GM21529 (cell line): ENCODE results near the gene FARP2.
"Not testable (repeated sequence)": the region's sequence is repeated elsewhere in the genome, so short reads cannot be mapped to it uniquely, and the experiment has no call there.

Experiments used
- ATAC-seq: cut with Tn5 transposase; IDR thresholded peaks from one replicate; pipeline ENCODE4 v1.9.1; 2021; ENCODE audit not compliant: unreplicated experiment

The FARP2 gene

DNA sequence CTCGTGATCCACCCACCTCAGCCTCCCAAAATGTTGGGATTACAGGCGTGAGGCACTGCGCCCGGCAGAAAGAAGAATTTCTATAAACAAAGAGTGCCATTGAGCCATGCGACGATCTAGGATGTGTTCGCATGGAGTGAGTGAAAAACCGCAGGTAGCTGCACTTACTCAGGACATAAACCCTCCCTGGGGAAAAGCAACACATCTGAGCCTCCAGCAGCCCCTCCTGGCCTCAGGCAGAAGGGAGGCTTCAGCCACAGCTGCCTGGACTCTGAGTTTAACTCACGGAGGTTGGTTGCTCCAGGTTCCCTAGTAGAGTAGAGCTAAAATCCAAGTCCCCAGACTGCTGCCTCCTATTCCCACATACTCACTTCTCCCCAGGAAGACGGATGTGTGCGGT is 163.6 kb downstream of the FARP2 start:
- no peak for ATAC-seq

- ATAC-seq: no peak
Measured at GRCh38 chr2:241522477-241522876, 166.4 kb downstream of the FARP2 start.

DNA sequence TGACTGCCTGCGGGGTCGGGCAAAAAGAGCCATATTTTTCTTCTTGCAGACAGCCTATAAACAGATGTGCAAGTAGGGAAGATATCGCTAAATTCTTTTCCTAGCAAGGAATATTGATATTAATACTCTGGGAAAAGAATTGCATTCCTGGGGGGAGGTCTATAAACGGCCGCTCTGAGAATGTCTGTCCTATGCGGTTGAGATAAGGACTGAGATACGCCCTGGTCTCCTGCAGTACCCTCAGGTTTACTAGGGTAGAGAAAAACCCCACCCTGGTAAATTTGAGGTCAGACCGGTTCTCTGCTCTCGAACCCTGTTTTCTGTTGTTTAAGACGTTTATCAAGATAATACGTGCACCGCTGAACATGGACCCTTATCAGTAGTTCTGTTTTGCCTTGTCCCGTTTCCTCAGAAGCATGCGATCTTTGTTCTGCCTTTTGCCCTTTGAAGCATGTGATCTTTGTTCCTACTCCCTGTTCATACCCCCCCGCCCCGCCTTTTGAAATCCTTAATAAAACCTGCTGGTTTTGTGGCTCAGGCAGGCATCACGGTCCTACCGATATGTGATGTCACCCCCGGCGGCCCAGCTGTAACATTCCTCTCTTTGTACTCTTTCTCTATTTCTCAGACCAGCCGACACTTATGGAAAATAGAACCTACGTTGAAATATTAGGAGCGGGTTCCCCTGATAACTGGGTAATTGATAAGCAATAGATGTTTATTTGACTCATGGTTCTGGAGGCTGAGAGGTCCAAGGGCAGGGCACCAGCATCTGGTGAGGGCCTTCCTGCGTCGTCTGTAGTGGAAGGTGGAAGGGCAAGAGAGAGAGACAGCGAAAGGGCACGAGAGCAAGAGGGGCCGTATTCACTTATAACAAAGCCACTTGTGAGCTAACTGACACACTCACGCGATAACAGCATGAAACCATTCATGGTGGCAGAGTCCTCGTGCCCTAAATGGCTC is 170.0 kb downstream of the FARP2 start:
- not testable (repeated sequence) for ATAC-seq

DNA sequence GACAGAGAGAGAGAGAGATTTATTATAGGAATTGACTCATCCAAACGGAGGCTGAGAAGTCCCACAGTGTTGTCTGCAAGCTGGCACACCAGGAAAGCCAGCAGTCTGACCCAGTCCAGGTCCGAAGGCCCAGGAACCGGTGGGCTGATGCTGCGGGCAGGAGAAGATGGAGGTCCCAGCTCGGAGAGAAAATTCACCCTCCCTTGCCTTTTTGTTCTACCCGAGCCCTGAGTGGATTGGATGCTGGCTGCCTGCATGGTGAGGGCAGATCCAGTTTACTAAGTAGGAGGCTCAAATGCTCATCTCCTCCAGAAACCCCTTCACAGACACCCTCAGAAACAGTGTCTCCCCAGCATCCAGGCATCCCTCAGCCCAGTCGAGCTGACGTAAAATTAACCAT is 174.5 kb downstream of the FARP2 start:
- ATAC-seq: no peak

- no peak for ATAC-seq
Measured at GRCh38 chr2:241531161-241531722, 175.2 kb downstream of the FARP2 start.

DNA sequence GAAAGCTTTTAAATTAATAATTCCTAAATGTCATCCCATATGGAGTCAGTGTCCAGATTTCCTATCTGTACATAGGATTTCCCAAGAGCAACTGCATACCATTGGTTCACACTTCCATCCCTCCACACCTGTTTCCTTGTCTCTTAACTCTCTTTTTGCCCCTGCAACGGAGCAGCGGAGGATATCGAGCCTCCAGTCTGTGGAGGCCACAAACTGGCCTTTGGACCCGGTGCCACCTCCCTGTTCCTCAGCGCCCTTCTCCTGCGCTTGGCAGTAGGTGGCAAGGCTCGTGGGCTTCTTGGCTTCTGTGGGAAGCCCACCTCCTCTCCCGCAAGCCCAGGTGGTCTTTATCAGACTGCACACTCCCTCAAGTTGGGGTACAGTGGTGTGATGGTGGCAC is 176.1 kb downstream of the FARP2 start:
- no peak for ATAC-seq

DNA sequence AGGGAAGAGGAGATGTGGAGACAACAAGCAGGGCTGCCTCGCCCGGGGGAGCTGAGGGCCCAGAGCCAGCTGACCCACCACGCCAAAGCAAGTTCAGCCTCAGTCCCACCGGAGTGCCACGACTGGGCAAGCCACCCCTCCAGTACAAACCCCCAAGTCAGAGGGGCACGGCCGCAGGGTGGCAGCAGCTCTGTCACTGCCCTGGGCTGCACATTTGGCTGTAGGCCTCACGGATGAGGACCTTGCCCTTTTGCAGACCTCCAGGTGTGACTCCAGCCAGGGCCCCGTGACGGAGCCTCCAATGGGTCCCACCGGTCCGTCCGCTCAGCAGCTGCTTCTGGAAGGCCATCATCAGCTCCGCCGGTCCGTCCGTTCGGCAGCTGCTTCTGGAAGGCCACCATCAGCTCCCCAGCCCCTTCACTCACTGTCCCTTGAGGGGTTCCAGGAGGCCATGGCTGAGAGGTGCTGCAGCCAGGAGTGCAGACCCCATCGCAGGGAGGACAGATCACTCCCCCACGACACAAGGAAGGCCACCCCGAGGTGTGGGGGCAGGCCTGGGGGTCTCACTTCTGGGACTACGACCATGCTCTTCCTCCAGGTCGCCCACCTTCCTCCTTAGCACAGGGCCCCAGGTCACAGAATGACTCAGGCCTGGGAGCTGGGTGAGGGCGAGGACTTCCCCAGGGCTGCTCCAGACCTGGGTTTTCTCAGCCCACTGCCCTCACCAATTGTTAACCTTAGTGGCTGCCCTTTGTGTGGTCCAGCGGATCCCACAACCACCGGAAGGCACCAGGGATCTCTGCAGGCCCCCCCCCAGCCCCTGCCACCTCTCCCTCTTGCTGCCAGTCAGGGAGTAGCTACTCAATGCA is 176.9 kb downstream of the FARP2 start:
- ATAC-seq: no peak

DNA sequence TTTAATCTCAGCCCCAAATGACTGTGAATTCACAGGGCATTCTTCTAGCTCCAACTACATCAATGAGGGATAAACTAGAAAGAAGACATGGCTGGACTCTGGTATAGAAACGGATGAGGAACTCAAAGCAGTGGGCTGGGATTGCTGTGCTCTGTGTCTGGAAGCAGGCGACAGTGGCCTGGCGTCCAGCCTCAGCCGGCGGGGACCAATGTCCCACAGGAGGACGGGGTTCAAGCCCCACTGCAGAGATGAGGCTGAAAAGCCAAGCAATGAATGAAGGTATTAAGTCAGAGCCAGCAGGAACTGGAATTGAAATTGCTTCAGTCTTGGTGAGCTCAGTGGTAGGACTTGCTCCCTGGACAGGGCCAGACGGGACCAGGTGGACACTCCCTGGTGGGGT is 178.2 kb downstream of the FARP2 start:
- no peak for ATAC-seq

DNA sequence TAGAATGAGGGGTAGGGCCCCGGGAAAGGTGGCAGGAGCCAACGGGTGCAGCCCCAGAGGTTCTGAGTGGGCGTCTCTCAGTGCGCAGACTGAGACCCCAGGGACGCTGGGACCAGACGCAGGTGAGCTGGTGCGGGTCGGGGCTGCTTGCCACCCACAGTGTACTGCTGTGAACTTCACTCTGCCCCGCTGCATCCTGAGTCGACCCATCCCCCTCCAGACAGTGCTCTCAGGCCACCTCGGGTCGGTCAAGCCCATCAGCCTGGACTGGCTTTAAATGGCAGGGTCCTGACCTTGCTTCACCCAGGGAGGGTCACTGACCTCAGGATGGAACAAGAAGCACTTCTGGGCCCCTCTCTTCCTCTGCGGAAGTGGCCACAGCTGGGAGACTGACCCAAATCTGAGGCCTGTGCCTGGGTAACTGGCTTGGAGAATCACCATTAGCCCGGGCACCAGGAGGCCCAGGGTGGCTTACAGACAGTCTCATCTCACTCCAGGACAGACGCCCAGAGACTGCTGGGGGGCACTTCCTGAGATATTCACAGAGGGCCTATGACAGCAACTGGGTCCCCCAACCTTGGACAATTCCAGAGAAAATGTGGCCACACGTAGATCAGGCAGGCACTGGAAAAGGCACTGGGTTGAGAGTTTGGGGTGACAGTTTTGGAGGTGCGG is 178.8 kb downstream of the FARP2 start:
- no peak for ATAC-seq

DNA sequence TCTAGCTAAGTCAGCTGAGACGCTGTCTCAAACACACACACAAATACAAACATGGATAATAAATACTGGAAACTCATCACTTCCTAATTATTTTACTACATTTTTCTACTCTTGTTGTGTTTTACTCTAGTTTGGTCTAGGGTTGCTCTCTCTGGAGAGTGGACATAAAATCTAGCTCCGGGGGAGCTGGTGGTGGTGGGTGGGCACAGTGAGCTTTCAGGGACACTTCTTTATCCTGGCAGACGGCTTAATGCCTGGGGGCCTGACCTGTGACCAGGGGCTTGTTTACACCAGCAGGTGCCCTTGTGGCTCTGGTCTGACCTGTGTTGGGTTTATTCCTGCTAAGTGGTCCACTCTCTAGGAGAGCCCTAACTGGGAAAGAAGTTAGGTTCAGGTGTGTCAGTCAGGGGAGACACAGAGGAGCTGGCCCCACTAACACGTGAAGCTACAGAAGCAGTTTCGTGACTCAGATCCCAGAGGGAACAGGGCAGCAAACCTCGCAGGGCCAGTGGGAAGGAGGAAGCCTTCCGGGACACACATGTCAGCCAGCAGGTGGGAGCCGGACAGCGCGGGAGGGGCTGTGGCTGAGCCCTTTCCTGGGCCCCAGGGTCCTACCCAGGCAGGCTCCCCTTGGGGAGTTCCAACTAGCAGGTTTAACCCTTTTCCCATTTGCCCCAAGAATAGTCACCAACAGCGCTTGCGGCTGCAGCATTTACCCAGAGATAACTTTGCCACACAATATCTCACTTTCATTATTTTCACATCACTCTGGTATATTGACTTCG is 180.0 kb downstream of the FARP2 start:
- no peak for ATAC-seq

DNA sequence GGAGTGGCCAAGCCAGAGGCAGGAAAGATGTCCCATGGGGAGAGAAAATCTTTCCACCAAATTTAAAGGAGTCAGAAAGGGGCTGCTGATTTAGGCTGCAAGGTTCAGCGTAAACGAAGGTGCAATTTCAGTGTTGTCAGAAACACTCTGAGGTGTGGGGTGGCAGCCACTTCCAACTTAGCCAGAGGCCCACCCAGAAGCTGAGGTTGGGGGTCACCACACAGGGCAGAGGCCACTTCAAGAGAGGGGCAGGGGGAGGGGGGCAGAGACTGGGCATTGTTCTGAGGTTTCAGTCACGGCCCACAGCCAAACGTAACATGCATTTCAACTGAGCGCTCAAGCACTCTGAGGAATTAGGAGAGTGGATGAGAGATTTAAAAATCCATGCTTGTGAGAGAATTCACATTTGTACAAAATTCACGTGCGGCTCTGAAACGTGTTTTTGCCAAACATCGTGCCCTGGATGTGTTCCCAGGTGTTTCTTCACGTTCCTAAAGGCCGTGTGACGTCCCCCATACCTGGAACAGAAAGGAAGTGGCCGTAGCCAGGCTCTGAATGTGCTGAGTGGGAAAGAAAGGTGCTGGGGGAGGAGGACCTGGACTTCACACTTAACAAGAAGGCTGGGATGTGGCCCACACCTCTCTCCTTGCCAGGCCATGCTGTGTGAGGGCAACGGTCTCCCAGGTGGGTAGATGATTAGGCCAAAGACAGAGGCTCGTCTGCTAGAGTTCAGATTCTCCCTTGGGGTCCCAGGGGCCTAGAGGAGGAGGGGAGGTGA is 182.9 kb downstream of the FARP2 start:
- no peak for ATAC-seq

- ATAC-seq: no peak
Measured at GRCh38 chr2:241539616-241540374, 183.7 kb downstream of the FARP2 start.

- no peak for ATAC-seq
Measured at GRCh38 chr2:241540401-241540770, 184.3 kb downstream of the FARP2 start.

DNA sequence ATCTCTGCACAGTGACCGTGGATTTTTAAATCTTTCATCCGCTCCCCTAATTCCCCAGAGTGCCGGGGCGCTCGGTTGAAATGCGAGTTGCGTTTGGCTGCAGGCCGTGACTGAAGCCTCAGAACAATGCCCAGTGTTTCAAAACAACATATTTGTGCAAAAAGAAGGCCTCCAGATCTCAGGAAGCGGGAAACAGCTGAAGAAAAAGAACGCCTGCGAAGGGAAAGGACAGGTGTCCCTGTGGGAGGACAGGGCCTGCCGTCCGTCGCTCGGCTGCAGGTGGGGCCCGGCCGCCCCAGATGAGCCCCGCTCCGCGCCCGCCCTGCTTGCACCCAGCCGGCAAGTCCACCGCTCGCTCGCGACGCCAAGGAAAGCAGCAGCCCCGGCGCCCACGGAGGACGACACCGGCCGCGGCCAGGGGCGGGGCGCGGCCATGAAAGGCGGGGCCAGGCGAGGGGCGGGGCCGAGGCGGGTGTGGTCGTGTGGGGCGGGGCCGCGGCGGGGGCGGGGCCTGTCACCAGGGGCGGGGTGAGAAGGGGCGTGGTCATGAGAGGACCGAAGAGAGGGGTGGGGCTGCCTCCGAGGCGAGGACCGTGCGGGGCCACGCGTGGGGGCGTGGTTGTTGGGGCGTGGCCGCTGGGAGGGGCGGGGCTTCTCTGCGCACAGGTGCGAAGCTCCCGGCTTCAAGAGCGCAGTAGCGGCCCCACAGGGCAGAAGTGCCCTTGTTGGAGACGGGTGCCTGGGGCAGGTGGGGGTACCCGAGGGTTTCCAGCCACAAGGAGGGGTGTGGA is 184.9 kb downstream of the FARP2 start:
- no peak for ATAC-seq

DNA sequence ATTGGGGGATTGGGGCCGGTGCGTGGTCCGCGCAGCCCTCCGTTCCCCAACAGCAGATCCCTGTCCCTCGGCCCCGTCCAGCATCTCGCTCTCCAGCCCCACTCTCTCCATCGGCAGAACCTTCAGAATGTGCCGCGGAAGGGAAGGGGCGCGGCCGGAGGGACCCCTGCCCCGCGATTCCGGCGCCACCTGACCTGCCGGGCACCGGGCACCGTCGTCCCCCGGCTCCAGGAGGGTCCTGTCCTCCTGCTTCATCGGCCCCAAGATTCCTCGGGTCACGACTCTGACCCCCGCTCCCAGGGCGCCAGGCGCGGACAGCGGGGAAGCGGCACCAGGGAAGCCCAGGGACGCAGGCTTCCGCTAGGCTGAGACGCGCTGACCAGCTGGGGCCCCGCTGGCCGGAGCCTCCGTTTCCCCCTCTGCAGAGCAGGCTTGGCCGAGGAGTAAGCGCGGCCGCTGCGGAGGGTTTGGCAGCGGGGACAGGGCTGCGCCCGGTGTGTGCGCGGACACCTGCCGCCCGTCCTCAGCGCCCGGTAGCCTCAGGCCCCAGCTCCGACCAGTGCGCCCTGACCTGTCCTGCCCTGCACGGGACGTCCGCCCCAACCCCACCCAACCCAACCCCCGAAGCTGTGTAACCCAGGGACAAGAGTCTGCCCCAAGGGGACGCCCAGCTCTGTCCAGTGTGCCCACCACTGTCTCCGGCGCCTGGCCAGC is 185.6 kb downstream of the FARP2 start:
- no peak for ATAC-seq

GRCh38 chr2:241542278-241542605 is 186.2 kb downstream of the FARP2 start:
- ATAC-seq: no peak
